Measurements from ENCODE around the gene KIF17.

KIF17 gene

DNA sequence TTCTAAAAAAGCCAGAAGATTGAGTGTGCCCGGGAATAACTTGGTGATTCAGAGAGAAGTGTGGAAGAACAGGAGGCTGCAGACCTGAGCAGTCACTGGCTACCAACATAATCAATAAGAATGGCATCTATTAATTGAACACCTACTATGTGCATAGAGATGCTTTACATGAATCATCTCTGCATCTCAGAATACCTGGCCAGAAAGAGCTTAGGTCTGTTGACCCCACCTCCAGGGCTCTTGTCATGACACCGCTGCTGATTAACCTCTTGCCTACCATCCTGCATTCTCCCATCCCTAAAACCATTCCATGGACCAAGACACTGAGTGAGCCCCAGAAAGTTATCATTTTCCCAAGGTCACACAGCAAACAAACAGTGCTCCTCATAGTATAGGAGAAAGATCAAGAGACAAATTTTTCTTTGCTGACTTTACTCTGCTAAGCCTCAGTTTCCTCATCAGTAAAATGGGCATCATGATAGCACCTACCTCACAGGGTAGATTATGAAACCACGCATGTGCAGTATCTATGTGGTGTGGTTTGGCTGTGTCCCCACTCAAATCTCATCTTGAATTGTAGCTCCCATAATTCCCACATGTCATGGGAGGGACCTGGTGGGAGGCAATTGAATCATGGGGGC lies 100.8 kb downstream of the KIF17 start:
- DNase-seq = no peak

DNA sequence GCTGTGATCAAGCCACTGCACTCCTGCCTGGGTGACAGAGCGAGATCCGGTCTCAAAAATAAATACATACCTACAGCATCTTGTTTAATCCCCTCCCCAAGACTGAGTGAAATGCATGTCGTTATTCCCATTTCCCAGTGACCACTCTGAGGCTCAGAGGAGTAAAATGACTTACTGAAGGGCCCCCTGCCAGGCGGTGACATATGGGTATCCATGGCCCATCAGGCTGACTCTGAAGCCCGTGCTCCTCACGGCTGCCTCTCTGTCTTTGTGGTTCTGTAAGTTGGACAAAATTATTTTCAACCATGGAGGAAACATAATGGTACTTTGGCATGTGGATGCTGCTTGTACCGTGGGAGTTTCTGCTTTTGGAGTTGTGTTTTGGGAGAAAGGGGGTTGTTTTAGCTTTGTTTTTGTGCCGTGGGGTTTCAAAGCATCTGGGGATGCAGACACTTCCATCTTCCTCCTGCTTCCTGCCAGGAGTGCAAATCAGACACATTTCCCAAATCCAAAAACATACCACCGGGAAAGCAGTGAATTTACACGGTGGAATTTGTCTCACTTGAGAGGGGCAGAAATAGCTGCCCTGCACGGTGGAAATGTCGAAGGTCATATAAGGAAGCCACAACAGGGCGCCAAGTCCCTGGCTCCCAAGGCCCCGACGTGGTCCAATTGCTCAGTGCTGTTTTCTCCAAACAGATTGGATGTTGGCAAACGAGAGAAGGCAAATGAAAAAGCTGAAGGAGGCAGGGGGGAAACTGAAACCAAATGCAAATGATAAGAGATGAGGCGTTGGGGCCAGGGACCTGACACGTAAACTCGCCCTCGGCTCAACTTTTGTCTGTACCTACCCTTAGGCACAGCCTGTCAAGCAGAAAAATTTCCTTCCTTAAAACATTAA lies 101.6 kb downstream of the KIF17 start:
- no peak for DNase-seq

DNA sequence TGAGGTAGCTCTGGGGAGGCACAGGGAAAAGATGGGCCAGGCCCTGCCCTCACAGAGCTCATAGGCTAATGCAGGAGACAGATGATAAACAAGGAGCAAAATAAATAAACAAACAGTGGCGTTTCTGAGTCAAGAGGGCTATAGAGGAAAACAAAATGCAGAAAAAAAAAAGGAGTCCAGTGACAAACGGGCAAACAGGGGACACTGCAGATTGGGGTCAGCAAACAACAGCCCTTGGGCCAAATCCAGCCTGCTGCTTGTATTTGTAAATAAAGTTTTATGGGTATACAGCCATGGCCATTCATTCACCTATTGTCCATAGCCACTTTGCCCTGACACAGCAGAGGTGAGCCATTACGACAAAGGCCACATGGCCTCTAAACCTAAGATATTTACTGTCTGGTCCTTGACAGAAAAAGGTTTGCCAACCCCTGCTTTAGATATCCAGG lies 103.7 kb downstream of the KIF17 start:
- DNase-seq = no peak

Measured in NCI-H2081 treated with DMSO at 0.1 percent for 48 hours (cell line).